Stimulated activated CD4-positive, alpha-beta T cell treated with anti-CD3 and anti-CD28 coated beads, Interleukin-2, amount 100 ng/mL, for 48 hours (primary cell): ENCODE measurements around the gene CCR5.

ENCODE experiments used
- DNase-seq, 2 donors: peaks; one replicate each; pipeline ENCODE4 v3.0.0-alpha.2; 2020

Gene CCR5

DNA sequence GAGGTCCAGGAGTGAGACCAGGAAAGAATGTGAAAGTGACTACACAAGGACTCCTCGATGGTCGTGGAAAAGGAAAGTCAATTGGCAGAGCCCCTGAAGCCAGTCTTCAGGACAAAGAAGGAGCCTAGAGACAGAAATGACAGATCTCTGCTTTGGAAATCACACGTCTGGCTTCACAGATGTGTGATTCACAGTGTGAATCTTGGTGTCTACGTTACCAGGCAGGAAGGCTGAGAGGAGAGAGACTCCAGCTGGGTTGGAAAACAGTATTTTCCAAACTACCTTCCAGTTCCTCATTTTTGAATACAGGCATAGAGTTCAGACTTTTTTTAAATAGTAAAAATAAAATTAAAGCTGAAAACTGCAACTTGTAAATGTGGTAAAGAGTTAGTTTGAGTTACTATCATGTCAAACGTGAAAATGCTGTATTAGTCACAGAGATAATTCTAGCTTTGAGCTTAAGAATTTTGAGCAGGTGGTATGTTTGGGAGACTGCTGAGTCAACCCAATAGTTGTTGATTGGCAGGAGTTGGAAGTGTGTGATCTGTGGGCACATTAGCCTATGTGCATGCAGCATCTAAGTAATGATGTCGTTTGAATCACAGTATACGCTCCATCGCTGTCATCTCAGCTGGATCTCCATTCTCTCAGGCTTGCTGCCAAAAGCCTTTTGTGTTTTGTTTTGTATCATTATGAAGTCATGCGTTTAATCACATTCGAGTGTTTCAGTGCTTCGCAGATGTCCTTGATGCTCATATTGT is 10.8 kb upstream of the CCR5 start:
- DNase-seq, result no peak

DNA sequence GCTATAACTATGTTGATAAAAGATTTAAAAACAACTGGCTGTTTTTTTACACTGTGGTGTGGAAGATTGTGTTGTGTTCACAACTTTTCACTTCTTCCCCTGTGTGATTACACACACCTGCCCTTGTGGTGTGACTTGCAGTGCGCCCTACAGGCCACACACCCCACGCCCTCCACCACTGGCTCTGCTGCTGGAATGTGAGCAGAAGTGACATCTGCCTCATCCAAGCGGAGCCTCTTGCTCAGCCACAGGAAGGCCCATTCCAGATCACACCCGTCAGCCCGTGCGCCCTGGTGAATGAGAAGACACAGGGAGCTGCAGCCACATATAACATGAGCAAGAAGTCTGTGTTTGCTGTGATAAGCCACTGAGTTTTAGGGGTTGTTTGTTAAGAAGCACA is 9.8 kb upstream of the CCR5 start:
- no peak for DNase-seq

DNA sequence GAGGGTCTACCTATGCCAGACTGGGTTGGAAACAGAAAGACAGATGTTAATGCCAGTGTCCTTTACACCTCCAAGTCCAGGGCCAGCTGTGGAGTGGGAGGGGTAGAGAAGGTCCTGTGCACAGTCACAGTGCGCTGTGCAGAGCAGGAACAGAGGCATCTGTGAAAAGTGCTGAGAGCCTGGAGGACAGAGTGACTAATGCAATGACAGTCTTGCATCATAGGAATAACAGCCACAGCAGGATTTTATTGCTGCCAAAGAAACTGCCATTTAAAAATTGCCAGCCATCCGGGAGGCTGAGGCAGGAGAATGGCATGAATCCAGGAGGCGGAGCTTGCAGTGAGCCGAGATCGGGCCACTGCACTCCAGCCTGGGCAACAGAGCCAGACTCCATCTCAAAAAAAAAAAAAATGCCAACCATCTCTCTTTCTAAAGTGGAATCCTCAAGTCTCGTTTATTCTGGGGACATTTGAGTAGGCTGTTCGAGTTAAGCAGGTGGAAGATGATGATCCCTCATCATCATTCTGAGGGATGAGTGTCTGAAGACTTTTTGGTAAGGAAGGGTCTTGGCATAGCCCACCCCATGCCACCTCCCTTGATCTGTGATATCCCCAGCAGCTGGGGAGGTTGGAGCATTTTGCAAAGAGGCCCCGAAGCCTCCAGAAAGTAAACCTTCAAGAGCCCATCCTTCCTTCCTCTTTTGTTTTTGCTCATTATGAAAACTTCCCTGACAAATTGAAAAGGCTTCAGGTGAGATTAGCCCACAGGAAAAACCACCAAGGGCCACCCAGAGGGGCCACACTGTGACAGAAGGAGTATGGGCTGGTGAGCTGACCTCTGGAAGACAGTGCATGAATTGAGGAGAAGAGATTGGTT is 9.1 kb upstream of the CCR5 start:
- no peak for DNase-seq

DNA sequence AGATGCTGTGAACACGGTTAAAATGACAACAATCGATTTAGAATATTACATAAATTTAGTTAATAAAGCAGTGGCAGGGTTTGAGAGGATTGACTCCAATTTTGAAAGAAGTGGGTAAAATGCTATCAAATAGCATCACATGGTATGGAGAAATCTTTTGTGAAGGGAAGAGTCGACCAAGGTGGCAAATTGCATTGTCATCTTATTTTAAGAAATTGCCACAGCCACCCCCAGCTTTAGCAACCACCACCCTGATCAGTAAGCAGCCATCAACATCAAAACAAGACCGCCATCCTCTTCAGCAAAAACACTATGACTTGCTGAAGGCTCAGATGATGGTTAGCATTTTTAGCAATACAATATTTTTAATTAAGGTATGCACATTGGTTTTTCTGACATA is 5.7 kb upstream of the CCR5 start:
- DNase-seq, result no peak

DNA sequence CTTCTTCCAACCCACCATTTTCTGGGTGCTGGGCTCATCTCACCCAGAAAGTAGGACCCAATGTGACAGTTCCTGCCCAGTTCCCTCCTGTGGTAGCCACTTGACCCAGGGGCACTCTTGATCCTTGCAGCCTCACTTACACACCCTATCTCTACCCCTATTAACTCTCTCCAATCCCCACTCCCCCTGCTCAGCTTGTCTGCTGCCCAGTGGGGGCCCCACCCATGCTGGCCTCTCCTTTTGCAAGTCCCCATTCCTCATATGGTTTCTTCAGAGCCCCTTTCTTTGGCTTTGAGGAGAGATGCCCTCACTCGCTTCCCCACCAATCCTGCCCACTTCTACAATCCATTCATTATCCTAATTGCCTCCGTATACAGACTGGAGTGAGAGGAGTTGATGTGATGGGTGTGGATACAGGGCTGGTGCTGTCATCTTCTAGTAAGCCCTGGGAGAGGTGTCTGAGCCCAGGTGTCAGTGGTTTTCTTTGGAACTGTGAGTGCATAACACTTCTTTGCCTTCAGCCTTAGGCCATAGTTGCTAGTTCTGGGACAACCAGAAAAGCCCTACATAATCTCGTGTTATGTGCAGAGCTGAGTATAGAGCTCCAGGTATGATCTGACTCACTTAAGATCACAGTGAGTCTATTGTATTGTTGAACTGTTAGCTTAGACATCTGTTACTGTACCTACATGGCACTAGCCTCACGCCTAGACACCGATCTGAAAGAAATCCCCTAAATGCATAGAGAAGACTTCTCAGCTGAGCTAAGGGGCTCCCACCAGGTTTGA is 4.8 kb upstream of the CCR5 start:
- DNase-seq, result no peak

DNA sequence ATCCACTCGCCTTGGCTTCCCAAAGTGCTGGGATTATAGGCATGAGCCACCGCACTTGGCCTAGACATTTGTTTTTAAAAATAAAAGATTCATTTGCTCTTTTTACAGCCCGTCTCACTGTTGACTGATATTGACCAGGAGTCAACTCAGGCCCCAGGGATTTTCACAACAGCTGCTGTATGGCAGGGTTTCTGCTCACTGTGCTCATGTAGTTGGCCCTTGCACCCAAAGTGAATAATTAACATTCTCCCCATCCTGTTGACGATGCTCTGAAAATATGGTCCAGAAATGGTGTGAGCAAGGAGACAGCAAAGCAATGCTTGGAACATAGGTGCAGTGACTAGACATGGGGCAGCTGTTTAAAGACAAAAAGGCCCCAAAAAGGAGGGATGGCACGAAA is 2.9 kb upstream of the CCR5 start:
- DNase-seq, result no peak

DNA sequence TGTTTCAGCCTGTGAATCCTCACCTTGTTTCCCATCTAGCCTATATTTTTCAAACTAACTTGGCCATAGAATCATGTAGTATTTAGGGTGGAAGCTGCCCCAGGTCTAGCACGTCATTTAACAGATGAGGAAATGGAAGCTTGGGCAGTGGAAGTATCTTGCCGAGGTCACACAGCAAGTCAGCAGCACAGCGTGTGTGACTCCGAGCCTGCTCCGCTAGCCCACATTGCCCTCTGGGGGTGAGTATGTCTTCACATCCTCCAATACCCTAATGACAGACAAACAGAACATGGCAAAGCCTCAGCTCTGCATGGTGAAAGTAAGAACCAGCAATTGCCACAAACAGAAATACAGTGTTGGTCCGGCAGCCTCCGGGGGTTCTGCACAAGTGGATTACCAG is 2.2 kb upstream of the CCR5 start:
- peak in 1 of 2 donors; percentile 34 for DNase-seq

DNA sequence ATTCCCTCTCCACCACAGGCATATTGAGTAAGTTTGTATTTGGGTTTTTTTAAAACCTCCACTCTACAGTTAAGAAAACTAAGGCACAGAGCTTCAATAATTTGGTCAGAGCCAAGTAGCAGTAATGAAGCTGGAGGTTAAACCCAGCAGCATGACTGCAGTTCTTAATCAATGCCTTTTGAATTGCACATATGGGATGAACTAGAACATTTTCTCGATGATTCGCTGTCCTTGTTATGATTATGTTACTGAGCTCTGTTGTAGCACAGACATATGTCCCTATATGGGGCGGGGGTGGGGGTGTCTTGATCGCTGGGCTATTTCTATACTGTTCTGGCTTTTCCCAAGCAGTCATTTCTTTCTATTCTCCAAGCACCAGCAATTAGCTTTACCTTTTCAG is 1.6 kb upstream of the CCR5 start:
- DNase-seq, result no peak

DNA sequence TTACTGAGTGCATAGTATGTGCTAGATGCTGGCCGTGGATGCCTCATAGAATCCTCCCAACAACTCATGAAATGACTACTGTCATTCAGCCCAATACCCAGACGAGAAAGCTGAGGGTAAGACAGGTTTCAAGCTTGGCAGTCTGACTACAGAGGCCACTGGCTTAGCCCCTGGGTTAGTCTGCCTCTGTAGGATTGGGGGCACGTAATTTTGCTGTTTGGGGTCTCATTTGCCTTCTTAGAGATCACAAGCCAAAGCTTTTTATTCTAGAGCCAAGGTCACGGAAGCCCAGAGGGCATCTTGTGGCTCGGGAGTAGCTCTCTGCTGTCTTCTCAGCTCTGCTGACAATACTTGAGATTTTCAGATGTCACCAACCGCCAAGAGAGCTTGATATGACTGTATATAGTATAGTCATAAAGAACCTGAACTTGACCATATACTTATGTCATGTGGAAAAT is 1.0 kb upstream of the CCR5 start:
- peak; percentile 28 to 35 for DNase-seq

DNA sequence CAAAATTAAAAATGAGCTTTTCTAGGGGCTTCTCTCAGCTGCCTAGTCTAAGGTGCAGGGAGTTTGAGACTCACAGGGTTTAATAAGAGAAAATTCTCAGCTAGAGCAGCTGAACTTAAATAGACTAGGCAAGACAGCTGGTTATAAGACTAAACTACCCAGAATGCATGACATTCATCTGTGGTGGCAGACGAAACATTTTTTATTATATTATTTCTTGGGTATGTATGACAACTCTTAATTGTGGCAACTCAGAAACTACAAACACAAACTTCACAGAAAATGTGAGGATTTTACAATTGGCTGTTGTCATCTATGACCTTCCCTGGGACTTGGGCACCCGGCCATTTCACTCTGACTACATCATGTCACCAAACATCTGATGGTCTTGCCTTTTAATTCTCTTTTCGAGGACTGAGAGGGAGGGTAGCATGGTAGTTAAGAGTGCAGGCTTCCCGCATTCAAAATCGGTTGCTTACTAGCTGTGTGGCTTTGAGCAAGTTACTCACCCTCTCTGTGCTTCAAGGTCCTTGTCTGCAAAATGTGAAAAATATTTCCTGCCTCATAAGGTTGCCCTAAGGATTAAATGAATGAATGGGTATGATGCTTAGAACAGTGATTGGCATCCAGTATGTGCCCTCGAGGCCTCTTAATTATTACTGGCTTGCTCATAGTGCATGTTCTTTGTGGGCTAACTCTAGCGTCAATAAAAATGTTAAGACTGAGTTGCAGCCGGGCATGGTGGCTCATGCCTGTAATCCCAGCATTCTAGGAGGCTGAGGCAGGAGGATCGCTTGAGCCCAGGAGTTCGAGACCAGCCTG is 984 bp downstream of the CCR5 start:
- DNase-seq, result no peak

DNA sequence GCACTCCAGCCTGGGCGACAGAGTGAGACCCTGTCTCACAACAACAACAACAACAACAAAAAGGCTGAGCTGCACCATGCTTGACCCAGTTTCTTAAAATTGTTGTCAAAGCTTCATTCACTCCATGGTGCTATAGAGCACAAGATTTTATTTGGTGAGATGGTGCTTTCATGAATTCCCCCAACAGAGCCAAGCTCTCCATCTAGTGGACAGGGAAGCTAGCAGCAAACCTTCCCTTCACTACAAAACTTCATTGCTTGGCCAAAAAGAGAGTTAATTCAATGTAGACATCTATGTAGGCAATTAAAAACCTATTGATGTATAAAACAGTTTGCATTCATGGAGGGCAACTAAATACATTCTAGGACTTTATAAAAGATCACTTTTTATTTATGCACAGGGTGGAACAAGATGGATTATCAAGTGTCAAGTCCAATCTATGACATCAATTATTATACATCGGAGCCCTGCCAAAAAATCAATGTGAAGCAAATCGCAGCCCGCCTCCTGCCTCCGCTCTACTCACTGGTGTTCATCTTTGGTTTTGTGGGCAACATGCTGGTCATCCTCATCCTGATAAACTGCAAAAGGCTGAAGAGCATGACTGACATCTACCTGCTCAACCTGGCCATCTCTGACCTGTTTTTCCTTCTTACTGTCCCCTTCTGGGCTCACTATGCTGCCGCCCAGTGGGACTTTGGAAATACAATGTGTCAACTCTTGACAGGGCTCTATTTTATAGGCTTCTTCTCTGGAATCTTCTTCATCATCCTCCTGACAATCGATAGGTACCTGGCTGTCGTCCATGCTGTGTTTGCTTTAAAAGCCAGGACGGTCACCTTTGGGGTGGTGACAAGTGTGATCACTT is 2.0 kb downstream of the CCR5 start:
- no peak for DNase-seq

DNA sequence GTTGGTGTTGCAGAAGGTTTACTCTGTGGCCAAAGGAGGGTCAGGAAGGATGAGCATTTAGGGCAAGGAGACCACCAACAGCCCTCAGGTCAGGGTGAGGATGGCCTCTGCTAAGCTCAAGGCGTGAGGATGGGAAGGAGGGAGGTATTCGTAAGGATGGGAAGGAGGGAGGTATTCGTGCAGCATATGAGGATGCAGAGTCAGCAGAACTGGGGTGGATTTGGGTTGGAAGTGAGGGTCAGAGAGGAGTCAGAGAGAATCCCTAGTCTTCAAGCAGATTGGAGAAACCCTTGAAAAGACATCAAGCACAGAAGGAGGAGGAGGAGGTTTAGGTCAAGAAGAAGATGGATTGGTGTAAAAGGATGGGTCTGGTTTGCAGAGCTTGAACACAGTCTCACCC is 4.0 kb downstream of the CCR5 start:
- no peak for DNase-seq

DNA sequence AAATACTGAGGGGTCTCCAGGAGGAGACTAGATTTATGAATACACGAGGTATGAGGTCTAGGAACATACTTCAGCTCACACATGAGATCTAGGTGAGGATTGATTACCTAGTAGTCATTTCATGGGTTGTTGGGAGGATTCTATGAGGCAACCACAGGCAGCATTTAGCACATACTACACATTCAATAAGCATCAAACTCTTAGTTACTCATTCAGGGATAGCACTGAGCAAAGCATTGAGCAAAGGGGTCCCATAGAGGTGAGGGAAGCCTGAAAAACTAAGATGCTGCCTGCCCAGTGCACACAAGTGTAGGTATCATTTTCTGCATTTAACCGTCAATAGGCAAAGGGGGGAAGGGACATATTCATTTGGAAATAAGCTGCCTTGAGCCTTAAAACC is 4.5 kb downstream of the CCR5 start:
- no peak for DNase-seq

DNA sequence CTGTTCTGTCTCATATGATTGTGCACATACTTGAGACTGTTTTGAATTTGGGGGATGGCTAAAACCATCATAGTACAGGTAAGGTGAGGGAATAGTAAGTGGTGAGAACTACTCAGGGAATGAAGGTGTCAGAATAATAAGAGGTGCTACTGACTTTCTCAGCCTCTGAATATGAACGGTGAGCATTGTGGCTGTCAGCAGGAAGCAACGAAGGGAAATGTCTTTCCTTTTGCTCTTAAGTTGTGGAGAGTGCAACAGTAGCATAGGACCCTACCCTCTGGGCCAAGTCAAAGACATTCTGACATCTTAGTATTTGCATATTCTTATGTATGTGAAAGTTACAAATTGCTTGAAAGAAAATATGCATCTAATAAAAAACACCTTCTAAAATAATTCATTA is 5.1 kb downstream of the CCR5 start:
- no peak for DNase-seq

DNA sequence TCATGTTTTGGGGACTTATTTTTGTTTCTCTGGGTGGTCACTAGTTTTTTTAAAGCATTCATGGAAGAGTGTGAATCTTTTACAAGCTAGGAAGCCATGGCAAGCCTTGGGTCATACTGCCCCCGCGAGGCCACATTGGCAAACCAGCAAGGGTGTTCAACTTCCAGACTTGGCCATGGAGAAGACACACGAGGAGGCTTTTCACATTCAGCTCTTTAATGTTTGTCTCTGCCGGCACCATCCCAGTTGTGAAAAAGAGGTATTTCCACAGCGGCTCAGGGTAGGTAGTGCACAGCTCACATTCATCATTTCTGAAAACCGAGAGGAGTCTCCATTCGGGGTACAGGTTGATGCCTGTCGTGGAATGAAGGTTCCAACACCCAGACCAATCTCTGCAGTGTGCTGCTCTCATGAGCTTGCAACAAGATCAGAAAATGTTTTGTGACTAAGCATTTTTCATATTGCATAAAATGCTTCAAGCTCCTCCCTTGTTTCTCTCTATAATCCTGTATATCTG is 7.7 kb downstream of the CCR5 start:
- DNase-seq, result peak; percentile 66 to 73

DNA sequence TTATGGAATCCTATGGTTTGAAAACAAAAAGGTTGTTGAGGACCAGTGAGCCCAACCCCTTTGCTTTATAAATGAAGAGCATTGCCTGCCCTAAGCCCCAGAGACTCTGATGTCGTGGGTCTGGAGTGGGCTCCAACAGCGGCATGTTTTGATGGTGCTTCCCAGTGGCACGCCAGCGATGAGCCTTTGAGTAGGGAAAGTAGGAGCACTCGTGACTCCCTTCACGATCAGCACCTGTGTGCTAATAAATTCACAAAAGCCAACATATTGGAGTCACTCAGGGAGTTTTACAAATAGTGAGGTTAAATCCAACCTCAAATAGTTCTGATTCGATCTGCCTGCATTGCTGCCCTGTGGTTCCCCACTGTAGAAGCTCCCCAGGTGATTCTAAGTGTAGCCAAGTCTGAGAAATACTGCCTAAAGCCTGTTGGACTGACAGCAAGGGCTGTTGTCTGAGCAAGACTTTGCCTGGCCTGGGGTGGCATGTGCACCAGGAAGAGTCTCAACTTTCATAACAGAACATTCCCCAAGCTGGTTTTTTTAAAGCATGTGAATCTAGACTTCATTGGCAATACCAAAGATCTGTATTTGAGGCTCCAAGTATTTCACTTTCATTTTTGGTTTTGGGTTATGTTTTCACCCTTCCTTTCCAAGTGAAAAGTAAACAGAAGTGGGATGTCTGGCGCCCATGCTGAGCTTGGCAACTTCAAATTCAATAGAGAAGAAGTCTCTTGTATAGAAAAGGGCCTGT is 9.9 kb downstream of the CCR5 start:
- DNase-seq, result no peak

DNA sequence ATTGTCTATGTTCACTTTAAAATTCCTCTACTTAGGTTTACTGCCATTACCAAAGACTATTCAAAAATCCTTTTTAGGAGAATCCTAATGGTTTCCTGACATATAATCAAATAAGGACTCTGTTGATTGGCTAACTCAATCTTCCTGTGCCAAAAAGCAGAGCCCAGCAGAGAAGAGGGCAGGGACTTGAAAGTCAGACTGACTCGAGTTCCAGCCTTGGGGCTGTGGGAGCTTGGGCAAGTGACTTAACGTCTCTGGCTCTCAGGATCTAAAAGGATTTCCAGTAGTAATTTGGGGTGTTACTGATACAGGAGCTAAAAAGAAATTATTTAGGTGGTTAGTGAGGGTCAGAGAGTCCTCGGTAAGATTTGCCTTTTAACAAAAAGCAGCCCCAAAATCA is 10.9 kb downstream of the CCR5 start:
- no peak for DNase-seq

DNA sequence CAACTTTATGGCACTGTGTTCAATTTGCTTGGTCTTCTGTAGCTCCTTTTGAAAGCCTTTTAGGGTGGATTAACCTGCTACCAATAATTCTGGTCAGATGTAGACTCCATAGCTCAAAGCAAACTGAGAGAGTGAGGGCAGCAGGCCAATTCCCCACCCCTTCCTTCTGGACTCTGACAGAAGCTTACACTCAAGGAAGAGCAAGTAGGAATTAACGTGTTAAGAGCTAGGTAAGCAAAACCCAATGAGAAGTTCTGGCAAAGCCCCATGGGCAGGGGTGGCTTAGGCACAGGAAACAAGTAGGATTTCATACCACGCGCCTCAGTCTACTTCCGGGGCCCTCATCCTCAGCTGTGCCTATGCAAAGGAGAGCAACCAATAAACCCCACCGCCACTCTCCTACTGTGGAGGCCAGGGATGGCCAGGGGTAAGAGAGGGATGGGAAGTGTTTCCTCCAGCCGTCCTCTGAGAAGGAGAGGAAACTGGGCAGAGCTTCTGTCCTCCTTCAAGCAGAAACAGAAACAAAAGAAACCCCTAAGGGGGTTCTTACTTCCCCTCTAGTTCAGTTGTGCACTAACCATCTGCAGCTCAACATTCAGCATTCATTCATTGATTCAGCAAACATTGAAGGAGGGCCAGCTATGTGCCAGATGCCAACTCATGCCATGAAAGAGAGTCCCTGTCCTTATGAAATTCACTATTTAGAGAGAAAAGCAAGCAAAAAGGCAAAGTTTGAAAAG is 12.6 kb downstream of the CCR5 start:
- DNase-seq, result no peak

DNA sequence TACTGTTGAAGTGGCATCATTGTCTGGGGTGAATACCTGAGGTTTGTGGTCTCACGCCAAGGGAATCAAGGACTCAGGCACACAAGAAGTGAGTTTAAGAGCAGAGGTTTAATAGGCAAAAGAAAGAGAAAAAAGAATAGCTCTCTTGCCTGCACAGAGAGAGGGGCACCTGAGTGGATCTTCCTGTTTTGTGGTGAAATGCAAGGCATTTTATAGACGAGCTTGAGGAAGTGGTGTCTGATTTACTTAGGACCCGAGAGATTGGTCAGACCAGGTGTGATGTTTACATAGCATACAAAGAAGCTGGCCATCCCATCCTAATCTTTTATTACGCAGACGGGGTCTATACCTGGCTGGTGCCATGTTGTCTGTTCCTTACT is 13.2 kb downstream of the CCR5 start:
- DNase-seq, result no peak

DNA sequence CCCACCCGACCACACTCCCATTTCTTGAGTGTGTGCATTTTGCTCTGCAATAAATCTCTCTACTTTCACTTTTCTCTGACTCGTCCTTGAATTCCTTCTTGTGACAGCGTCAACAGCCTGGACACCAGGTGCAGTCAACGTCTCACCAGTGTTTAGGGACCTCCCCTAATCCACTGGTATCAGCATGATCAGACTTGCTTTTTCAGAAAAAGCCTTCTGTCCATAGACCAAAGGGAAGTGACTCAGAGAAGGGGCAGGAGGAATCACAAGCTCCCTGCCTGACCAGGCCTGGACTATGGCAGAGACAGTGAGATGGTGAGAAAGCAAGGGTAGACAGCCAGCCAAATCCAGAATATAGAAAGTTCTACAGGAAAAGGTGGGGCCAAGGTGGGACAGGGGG is 15.5 kb downstream of the CCR5 start:
- DNase-seq, result no peak
